Esophagus (tissue), 2 donors: ENCODE data around the gene ATOH7. TPM values are rescaled to one million over a fixed set of nuclear protein-coding genes. Genes with fewer than 3 reads are reported as not detected.
A peak's percentile ranks its signal among the peaks of the same experiment; 100 is the strongest.
"Not testable (repeated sequence)": the region's sequence is repeated elsewhere in the genome, so short reads cannot be mapped to it uniquely, and the experiment has no call there.

Source experiments
- H3K27ac ChIP-seq, 2 donors: one replicate each; pipeline ENCODE4 v1.5.1; 2013; ENCODE audit warnings: low read depth in 2 of 2, mild to moderate bottlenecking in 2 of 2, inconsistent platforms in 1 of 2, low read length in 1 of 2, moderate library complexity in 1 of 2
- H3K27me3 ChIP-seq, 2 donors: one replicate each; pipeline ENCODE4 v1.6.1; 2013; ENCODE audit warnings: low read length in 2 of 2, control low read depth in 1 of 2, mild to moderate bottlenecking in 1 of 2; ENCODE audit not compliant: insufficient read depth in 2 of 2, control insufficient read depth in 1 of 2
- H3K36me3 ChIP-seq, 2 donors: one replicate each; pipeline ENCODE4 v1.6.1; 2013; ENCODE audit warnings: low read length in 1 of 2; ENCODE audit not compliant: control insufficient read depth in 2 of 2, insufficient read depth in 2 of 2
- H3K4me1 ChIP-seq, 2 donors: one replicate each; pipeline ENCODE4 v1.6.1; 2013; ENCODE audit warnings: low read length in 1 of 2; ENCODE audit not compliant: control insufficient read depth in 2 of 2, insufficient read depth in 2 of 2
- H3K4me3 ChIP-seq, 2 donors: one replicate each; pipeline ENCODE4 v1.5.1; 2013; ENCODE audit warnings: low read length in 2 of 2, mild to moderate bottlenecking in 2 of 2, low read depth in 1 of 2, moderate library complexity in 1 of 2
- H3K9me3 ChIP-seq, 2 donors: one replicate each; pipeline ENCODE4 v1.6.1; 2013; ENCODE audit warnings: mild to moderate bottlenecking in 2 of 2, low read depth in 1 of 2, low read length in 1 of 2, moderate library complexity in 1 of 2; ENCODE audit not compliant: control insufficient read depth in 2 of 2, insufficient read depth in 1 of 2
- WGBS, 2 donors: extraction: QIAGEN DNeasy Blood & Tissue Kit; methylation state at CpG; one replicate each; pipeline ENCODE4 v1.1.7; 2013; 5-methylcytosine and 5-hydroxymethylcytosine counted together
- polyA plus RNA-seq, 2 donors: library from polyadenylated mRNA; stranded (reverse); fragments of 200-250 nt; gene quantifications; one replicate each; pipeline ENCODE4 v1.2.3, GENCODE V29; 2013
- donor health status: healthy with polysubstance abuse.
- donor health status: Bipolar disorder and iron deficiency.

Gene ATOH7
- polyA plus RNA-seq, result under 1 TPM in 1 of 2 donors, not detected in 1; 0.02 TPM

DNA sequence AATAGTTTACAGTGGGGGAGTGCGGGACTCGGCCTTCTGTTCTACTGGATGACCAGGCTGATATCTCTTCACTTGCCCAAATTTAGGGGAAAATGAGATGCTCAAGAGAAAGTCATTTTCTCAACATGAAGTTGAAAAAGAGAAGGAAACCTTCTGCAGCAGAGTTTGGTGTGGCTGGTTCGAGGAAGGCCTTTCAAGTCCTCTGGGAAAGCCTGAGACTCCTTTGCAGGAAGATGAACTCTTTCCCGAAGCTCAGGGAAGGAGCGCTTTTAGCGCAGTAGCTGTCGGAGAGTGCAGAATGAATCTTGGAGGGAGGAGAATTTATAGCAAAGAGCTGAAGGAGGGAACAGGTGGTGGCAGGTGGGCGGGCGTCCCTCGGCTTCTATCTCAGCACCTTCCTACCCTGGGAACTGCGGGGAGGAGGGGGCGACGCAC is at the start of gene ATOH7:
Gene ATOH7 (minus strand): TSS at position 297 of the 435 bp plus-strand sequence. CDS start 436 bp downstream, outside the sequence.
- Histone ChIP-seq H3K27me3 (peaks cover 0 to 2% of the 10 kb centered on the region in 2 donors), H3K4me1 (peaks cover 0 to 5% of the 10 kb centered on the region in 2 donors), H3K4me3 (peak within 1 kb of the TSS; percentile 51 to 68), H3K27ac (no peak within 1 kb of the TSS), H3K36me3 (no peaks in the 10 kb centered on the region), H3K9me3 (no peaks in the 10 kb centered on the region)
- 46 to 53% methylated on average over 13 of the region's 13 CpGs for whole genome bisulfite sequencing, 2 donors

- H3K4me1 ChIP-seq, result no peaks in the 10 kb centered on the region
- H3K36me3 ChIP-seq, result no peaks in the 10 kb centered on the region
- no peak overlapping the region for H3K4me3 ChIP-seq
- H3K27ac ChIP-seq, result no peak overlapping the region
- H3K9me3 ChIP-seq, result peaks cover 0 to 4% of the 10 kb centered on the region in 2 donors
- no peaks in the 10 kb centered on the region for H3K27me3 ChIP-seq
- WGBS, 2 donors, result 97 to 98% methylated on average over 4 of the region's 4 CpGs
Observed at GRCh38 chr10:68280758-68281157, 48.8 kb upstream of the ATOH7 start.

GRCh38 chr10:68278906-68279753 is 47.2 kb upstream of the ATOH7 start:
- H3K4me3 ChIP-seq, H3K9me3 ChIP-seq, H3K27me3 ChIP-seq, H3K27ac ChIP-seq, H3K36me3 ChIP-seq, H3K4me1 ChIP-seq: not testable (repeated sequence)
- WGBS, 2 donors, result 97% methylated on average over 65 to 70 of the region's 70 CpGs

DNA sequence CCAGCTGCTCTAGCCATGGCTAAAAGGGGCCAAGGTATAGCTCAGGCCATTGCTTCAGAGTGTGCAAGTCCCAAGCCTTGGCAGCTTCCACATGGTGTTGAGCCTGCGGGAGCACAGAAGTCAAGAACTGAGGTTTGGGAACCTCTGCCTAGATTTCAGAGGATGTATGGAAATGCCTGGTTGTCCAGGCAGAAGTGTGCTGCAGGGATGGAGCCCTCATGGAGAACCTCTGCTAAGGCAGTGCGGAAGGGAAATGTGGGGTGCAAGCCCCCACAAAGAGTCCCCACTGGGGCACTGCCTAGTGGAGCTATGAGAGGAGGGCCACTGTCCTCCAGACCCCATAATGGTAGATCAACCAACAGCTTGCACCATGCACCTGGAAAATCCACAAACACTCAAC is 45.9 kb upstream of the ATOH7 start:
- H3K27me3 ChIP-seq, H3K36me3 ChIP-seq, H3K4me3 ChIP-seq, H3K4me1 ChIP-seq, H3K9me3 ChIP-seq, H3K27ac ChIP-seq: not testable (repeated sequence)
- WGBS, 2 donors, result 97% methylated on average over 2 of the region's 2 CpGs

DNA sequence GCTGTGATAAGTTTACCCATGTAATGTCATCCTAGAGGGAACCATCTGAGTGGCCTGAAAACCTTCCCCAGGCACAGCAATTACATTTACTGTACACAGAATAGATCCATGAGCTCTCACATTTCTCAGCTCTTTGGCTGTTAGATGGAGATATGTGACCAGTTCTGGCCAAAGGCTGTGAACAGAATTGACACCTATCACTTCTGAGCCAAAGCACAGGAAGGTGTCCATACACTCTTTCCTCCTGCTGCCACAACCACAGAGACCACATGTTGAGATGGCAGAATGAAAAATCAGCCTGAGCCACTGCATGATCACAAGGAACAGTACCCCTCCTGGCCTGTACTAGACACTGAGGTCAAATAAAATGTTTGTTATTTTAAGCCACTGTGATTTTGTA is 44.3 kb upstream of the ATOH7 start:
- H3K4me3 ChIP-seq, result no peak overlapping the region
- no peaks in the 10 kb centered on the region for H3K36me3 ChIP-seq
- no peak overlapping the region for H3K27ac ChIP-seq
- no peaks in the 10 kb centered on the region for H3K4me1 ChIP-seq
- no peaks in the 10 kb centered on the region for H3K27me3 ChIP-seq
- H3K9me3 ChIP-seq, result peaks cover 0 to 4% of the 10 kb centered on the region in 2 donors

- H3K4me1 ChIP-seq, result no peaks in the 10 kb centered on the region
- H3K27me3 ChIP-seq, result no peaks in the 10 kb centered on the region
- 92 to 97% methylated on average over 2 of the region's 2 CpGs for WGBS, 2 donors
- H3K36me3 ChIP-seq, result no peaks in the 10 kb centered on the region
- no peak overlapping the region for H3K27ac ChIP-seq
- peaks cover 0 to 4% of the 10 kb centered on the region in 2 donors for H3K9me3 ChIP-seq
- no peak overlapping the region for H3K4me3 ChIP-seq
Observed at GRCh38 chr10:68275600-68276126, 43.8 kb upstream of the ATOH7 start.

DNA sequence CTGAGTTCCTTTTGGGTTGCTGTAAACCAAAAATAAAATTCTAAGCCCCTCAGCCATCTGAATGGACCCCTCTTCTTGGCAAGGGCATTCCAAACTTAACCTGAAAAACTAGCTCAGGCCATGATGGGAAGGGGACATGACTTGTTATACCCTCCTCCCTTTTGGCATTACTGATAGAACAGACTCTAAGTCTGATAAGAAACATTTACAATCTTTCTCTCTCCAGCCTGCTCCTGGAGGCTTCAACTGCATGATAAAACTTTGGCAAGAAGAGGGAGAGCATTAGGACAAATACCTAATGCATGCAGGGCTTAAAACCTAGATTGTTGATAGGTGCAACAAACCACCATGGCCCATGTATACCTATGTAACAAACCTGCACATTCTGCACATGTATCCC is 40.9 kb upstream of the ATOH7 start:
- Histone ChIP-seq H3K4me3 (no peak overlapping the region), H3K27ac (no peak overlapping the region), H3K36me3 (no peaks in the 10 kb centered on the region), H3K9me3 (peaks cover 0 to under 1% of the 10 kb centered on the region in 2 donors), H3K4me1 (no peaks in the 10 kb centered on the region), H3K27me3 (no peaks in the 10 kb centered on the region)

GRCh38 chr10:68271196-68271882 is 39.4 kb upstream of the ATOH7 start:
- whole genome bisulfite sequencing, 2 donors, result 64 to 73% methylated on average over 7 of the region's 7 CpGs
- no peaks in the 10 kb centered on the region for H3K4me1 ChIP-seq
- no peaks in the 10 kb centered on the region for H3K36me3 ChIP-seq
- no peak overlapping the region for H3K27ac ChIP-seq
- H3K27me3 ChIP-seq, result no peaks in the 10 kb centered on the region
- H3K4me3 ChIP-seq, result no peak overlapping the region
- H3K9me3 ChIP-seq, result no peaks in the 10 kb centered on the region

DNA sequence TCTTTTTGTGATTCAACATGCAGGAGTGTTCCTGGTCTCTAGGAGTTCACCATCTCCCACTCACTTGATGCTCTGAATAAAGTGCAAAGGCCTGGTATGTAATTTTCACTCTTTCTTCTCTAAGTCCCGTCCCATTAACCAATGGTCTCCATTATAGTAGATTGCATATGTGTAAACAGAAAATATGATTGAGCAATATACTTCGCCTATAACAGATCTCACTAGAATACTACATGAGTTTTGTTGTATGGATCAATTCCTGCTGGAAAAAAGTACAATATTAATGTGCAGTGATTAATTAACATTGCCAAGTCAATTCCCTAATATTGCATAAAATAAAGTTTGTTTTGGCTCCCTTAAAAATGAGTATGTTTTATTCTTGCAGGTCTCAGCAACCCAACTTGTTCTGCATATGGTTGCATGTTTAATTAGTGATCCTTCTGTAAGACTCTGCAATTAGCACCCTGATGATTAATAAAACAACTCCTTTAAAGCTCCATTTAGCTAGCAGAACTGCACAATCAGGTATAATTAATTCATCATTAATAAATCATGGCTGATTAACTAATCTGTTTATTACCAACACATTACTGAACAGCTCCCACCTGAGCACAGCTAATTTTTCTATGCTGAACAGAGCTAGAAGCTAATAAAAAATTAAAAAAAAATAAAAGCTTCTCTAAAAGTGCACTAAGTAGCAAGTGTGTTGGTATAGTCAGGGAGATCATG is 37.8 kb upstream of the ATOH7 start:
- no peak overlapping the region for H3K27ac ChIP-seq
- 90 to 92% methylated on average over 2 of the region's 2 CpGs for WGBS, 2 donors
- no peaks in the 10 kb centered on the region for H3K36me3 ChIP-seq
- no peak overlapping the region for H3K4me3 ChIP-seq
- H3K27me3 ChIP-seq, result no peaks in the 10 kb centered on the region
- H3K9me3 ChIP-seq, result no peaks in the 10 kb centered on the region
- no peaks in the 10 kb centered on the region for H3K4me1 ChIP-seq
